ENCODE results near the gene CPE. TPM values are rescaled to one million over a fixed set of nuclear protein-coding genes. Genes with fewer than 3 reads are reported as not detected.

CPE gene
- total and polyA plus RNA-seq, 12 donors: 16.9 to 57.6 (median 26.6) TPM

GRCh38 chr4:165504184-165504583 is 125.4 kb downstream of the CPE start:
- ATAC-seq (no peak), DNase-seq (no peak)
- Histone ChIP-seq H3K4me1 (peaks cover 0 to 15% (median 0%) of the 10 kb centered on the region in 9 donors), H3K27me3 (peaks cover 0 to 4% (median 0%) of the 10 kb centered on the region in 7 donors), H3K36me3 (no peaks in the 10 kb centered on the region), H3K9me3 (no peaks in the 10 kb centered on the region), H3K4me3 (no peak overlapping the region), H3K27ac (peak overlapping the region in 1 of 10 donors; percentile 74)
- intact Hi-C loops (cut with DNase I): no loop called here
- no peak for TF ChIP-seq CTCF (IDR thresholded peaks at IDR 0.05)
- WGBS, 2 donors: 55 to 62% methylated on average over 3 of the region's 3 CpGs

- no peak overlapping the region for H3K4me3 ChIP-seq
- no peak for TF ChIP-seq CTCF (IDR thresholded peaks at IDR 0.05)
- peak overlapping the region in 1 of 10 donors; percentile 4 for H3K27ac ChIP-seq
- DNase-seq: no peak
- H3K9me3 ChIP-seq: no peaks in the 10 kb centered on the region
- peaks cover 0 to 4% (median 0%) of the 10 kb centered on the region in 7 donors for H3K27me3 ChIP-seq
- H3K4me1 ChIP-seq: peaks cover 0 to 15% (median 0%) of the 10 kb centered on the region in 9 donors
- intact Hi-C loops (cut with DNase I): no loop called here
- ATAC-seq: no peak
- WGBS, 2 donors: 35 to 44% methylated on average over 7 of the region's 7 CpGs
- H3K36me3 ChIP-seq: no peaks in the 10 kb centered on the region
These were observed 127.4 kb downstream of the CPE start for GRCh38 chr4:165505958-165506837.

GRCh38 chr4:165506849-165507248 is 128.0 kb downstream of the CPE start:
- Histone ChIP-seq H3K9me3 (no peaks in the 10 kb centered on the region), H3K27me3 (peaks cover 0 to 4% (median 0%) of the 10 kb centered on the region in 7 donors), H3K27ac (peak overlapping the region in 1 of 10 donors; percentile 4), H3K4me3 (no peak overlapping the region), H3K4me1 (peaks cover 0 to 15% (median 0%) of the 10 kb centered on the region in 9 donors), H3K36me3 (no peaks in the 10 kb centered on the region)
- intact Hi-C loops (cut with DNase I): no loop called here
- no peak for DNase-seq
- TF ChIP-seq CTCF (IDR thresholded peaks at IDR 0.05): no peak
- ATAC-seq: no peak
- 56 to 63% methylated on average over 2 of the region's 2 CpGs for WGBS, 2 donors

- 89 to 92% methylated on average over 9 of the region's 9 CpGs for WGBS, 2 donors
These were observed 128.6 kb downstream of the CPE start for GRCh38 chr4:165507381-165507780.

More at GRCh38 chr4:165507381-165507780, 128.6 kb downstream of the CPE start:
- intact Hi-C loops (cut with DNase I): no loop called here
- Histone ChIP-seq H3K4me3 (no peak overlapping the region), H3K36me3 (no peaks in the 10 kb centered on the region), H3K9me3 (no peaks in the 10 kb centered on the region), H3K27ac (no peak overlapping the region), H3K4me1 (peaks cover 0 to 15% (median 0%) of the 10 kb centered on the region in 9 donors), H3K27me3 (peaks cover 0 to 4% (median 0%) of the 10 kb centered on the region in 7 donors)
- DNase-seq (no peak), ATAC-seq (no peak)
- no peak for TF ChIP-seq CTCF (IDR thresholded peaks at IDR 0.05)

Measured in heart right ventricle (tissue), 16 donors.